ENCODE data around the gene IL36A.

Gene IL36A

GRCh38 chr2:113005030-113005509, at the start of gene IL36A:
Gene IL36A (plus strand): TSS chr2:113005459. CDS start chr2:113005872, 413 bp downstream.
- in situ Hi-C loops (cut with HindIII; ENCODE audit: low sequenced_read_pairs), result no loop called here

GRCh38 chr2:112957511-112957910, 47.7 kb upstream of the IL36A start:
- TF ChIP-seq CTCF (IDR thresholded peaks at IDR 0.05; ENCODE audit: low read depth, low read length), result no peak
- DNase-seq (ENCODE audit: low read depth, low spot score), result no peak
- in situ Hi-C loops (cut with HindIII; ENCODE audit: low sequenced_read_pairs), result no loop called here
- no peak overlapping the region for H3K4me3 ChIP-seq (ENCODE audit: low read depth, low read length)

More at GRCh38 chr2:113005030-113005509, at the start of gene IL36A:
- no peak for TF ChIP-seq CTCF (IDR thresholded peaks at IDR 0.05; ENCODE audit: low read depth, low read length)
- no peak for DNase-seq (ENCODE audit: low read depth, low spot score)
- H3K4me3 ChIP-seq (ENCODE audit: low read depth, low read length), result no peak within 1 kb of the TSS

GRCh38 chr2:112958428-112959108, 46.7 kb upstream of the IL36A start:
- peak; percentile 53 for DNase-seq (ENCODE audit: low read depth, low spot score)
- no peak overlapping the region for H3K4me3 ChIP-seq (ENCODE audit: low read depth, low read length)
- TF ChIP-seq CTCF (IDR thresholded peaks at IDR 0.05; ENCODE audit: low read depth, low read length), result peak; percentile 93
- in situ Hi-C loops (cut with HindIII; ENCODE audit: low sequenced_read_pairs), result no loop called here

- TF ChIP-seq CTCF (IDR thresholded peaks at IDR 0.05; ENCODE audit: low read depth, low read length), result no peak
- no peak overlapping the region for H3K4me3 ChIP-seq (ENCODE audit: low read depth, low read length)
- no peak for DNase-seq (ENCODE audit: low read depth, low spot score)
- in situ Hi-C loops (cut with HindIII; ENCODE audit: low sequenced_read_pairs), result no loop called here
These were observed 46.0 kb upstream of the IL36A start for GRCh38 chr2:112959109-112959812.

GRCh38 chr2:112960230-112960825, 44.9 kb upstream of the IL36A start:
- DNase-seq (ENCODE audit: low read depth, low spot score), result no peak
- in situ Hi-C loops (cut with HindIII; ENCODE audit: low sequenced_read_pairs), result no loop called here
- no peak for TF ChIP-seq CTCF (IDR thresholded peaks at IDR 0.05; ENCODE audit: low read depth, low read length)

GRCh38 chr2:112962308-112963175, 42.7 kb upstream of the IL36A start:
- in situ Hi-C loops (cut with HindIII; ENCODE audit: low sequenced_read_pairs), result no loop called here
- DNase-seq (ENCODE audit: low read depth, low spot score), result no peak
- no peak for TF ChIP-seq CTCF (IDR thresholded peaks at IDR 0.05; ENCODE audit: low read depth, low read length)
- no peak overlapping the region for H3K4me3 ChIP-seq (ENCODE audit: low read depth, low read length)

More at GRCh38 chr2:112960230-112960825, 44.9 kb upstream of the IL36A start:
- no peak overlapping the region for H3K4me3 ChIP-seq (ENCODE audit: low read depth, low read length)

All from astrocyte of the spinal cord (primary cell).